Measurements from ENCODE around the gene BEND7. TPM values are rescaled to one million over a fixed set of nuclear protein-coding genes. Genes with fewer than 3 reads are reported as not detected.

BEND7 gene
- total RNA-seq, 1 experiment from 2014 or later, result 7.6 TPM

DNA sequence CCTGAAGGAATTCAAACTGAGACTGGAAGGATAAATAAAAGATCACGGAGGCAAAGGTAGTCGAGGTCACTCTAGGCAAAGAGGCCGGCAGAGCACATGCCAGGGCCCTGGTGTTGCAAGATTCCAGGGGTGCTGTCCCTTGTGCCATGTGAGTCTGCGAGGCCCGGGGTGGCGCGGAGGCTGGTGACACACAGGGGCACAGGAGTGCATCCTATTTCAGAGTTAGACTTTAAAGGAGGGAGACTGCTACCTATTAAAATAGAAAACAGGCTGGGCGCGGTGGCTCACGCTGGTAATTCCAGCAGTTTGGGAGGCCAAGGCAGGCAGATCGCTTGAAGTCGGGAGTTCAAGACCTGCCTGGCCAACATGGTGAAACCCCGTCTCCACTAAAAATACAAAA is 12.6 kb downstream of the BEND7 start:
- H3K36me3 ChIP-seq (ENCODE audit: control insufficient read depth, insufficient read depth, low read length), result no peaks in the 10 kb centered on the region
- no TSS peak for BruUV-seq (replicated peaks)
- ATAC-seq, result no peak
- intact Hi-C loops (cut with micrococcal nuclease; ENCODE audit: unreplicated experiment) (loop anchor here (5.0 kb wide), 1 partner anchor 144 kb away; no protein-coding TSS in a partner anchor), in situ Hi-C loops (cut with HindIII; ENCODE audit: low pct_unique_long_range_greater_than_20kb, low sequenced_read_pairs) (no loop called here)
- no peak for DNase-seq (ENCODE audit: low read depth, low spot score)
- no peak overlapping the region for H3K4me3 ChIP-seq (ENCODE audit: low read depth in 2 of 2, low read length in 2 of 2)
- no peaks in the 10 kb centered on the region for H3K4me1 ChIP-seq (ENCODE audit: control insufficient read depth, insufficient read depth, low read length)
- no peaks in the 10 kb centered on the region for H3K9me3 ChIP-seq (ENCODE audit: control insufficient read depth, insufficient read depth, low read depth, low read length)
- no peak overlapping the region for H3K27ac ChIP-seq (ENCODE audit: low read length)
- ChIA-PET CTCF (no interaction called here), POLR2A (no interaction called here)
- no peak for TF ChIP-seq CTCF (IDR thresholded peaks at IDR 0.05)
- TF ChIP-seq POLR2AphosphoS5 (IDR thresholded peaks at IDR 0.05; ENCODE audit: low read depth, low read length), result no peak
- no peak for TF ChIP-seq SIN3A (IDR thresholded peaks at IDR 0.05; ENCODE audit: borderline replicate concordance, insufficient read depth, low read depth, low read length)
- TF ChIP-seq, protein P1, sequence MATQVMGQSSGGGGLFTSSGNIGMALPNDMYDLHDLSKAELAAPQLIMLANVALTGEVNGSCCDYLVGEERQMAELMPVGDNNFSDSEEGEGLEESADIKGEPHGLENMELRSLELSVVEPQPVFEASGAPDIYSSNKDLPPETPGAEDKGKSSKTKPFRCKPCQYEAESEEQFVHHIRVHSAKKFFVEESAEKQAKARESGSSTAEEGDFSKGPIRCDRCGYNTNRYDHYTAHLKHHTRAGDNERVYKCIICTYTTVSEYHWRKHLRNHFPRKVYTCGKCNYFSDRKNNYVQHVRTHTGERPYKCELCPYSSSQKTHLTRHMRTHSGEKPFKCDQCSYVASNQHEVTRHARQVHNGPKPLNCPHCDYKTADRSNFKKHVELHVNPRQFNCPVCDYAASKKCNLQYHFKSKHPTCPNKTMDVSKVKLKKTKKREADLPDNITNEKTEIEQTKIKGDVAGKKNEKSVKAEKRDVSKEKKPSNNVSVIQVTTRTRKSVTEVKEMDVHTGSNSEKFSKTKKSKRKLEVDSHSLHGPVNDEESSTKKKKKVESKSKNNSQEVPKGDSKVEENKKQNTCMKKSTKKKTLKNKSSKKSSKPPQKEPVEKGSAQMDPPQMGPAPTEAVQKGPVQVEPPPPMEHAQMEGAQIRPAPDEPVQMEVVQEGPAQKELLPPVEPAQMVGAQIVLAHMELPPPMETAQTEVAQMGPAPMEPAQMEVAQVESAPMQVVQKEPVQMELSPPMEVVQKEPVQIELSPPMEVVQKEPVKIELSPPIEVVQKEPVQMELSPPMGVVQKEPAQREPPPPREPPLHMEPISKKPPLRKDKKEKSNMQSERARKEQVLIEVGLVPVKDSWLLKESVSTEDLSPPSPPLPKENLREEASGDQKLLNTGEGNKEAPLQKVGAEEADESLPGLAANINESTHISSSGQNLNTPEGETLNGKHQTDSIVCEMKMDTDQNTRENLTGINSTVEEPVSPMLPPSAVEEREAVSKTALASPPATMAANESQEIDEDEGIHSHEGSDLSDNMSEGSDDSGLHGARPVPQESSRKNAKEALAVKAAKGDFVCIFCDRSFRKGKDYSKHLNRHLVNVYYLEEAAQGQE (IDR thresholded peaks at IDR 0.05; ENCODE audit: insufficient read depth in 1 of 2, low read depth in 2 of 2, low read length in 1 of 2), result no peak
- TF ChIP-seq TCF7L2 (IDR thresholded peaks at IDR 0.05; ENCODE audit: low read depth, low read length), result no peak
- no peaks in the 10 kb centered on the region for H3K27me3 ChIP-seq (ENCODE audit: control insufficient read depth, insufficient read depth, low read length)

DNA sequence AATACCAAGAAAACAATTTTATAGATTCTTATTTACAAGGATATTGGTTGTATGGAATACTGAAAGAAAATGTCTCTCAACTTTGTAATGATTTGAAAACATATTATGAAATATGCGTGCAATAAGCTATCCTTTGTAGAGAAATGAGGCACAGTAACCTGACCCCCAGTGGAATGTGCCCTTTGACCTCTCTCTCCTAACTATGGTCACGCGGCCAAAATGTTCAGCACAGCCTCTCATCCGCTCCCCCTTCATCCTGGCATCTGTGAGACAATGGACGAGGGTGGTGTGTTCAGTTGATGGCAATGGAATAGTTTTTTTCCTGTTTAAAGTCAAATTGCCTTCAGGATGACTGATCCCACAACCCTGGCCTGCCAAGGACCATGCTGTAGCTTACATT is 13.3 kb downstream of the BEND7 start:
- in situ Hi-C loops (cut with HindIII; ENCODE audit: low pct_unique_long_range_greater_than_20kb, low sequenced_read_pairs), result no loop called here
- Histone ChIP-seq H3K4me1 (ENCODE audit: control insufficient read depth, insufficient read depth, low read length) (no peaks in the 10 kb centered on the region), H3K36me3 (ENCODE audit: control insufficient read depth, insufficient read depth, low read length) (no peaks in the 10 kb centered on the region), H3K4me3 (ENCODE audit: low read depth in 2 of 2, low read length in 2 of 2) (no peak overlapping the region), H3K27ac (ENCODE audit: low read length) (no peak overlapping the region), H3K9me3 (ENCODE audit: control insufficient read depth, insufficient read depth, low read depth, low read length) (no peaks in the 10 kb centered on the region), H3K27me3 (ENCODE audit: control insufficient read depth, insufficient read depth, low read length) (no peaks in the 10 kb centered on the region)
- TF ChIP-seq, protein P1 (IDR thresholded peaks at IDR 0.05; ENCODE audit: insufficient read depth in 1 of 2, low read depth in 2 of 2, low read length in 1 of 2), result no peak
- ChIA-PET CTCF (no interaction called here), POLR2A (no interaction called here)
- DNase-seq (ENCODE audit: low read depth, low spot score) (no peak), ATAC-seq (no peak)
- BruUV-seq (replicated peaks), result no TSS peak
- intact Hi-C loops (cut with micrococcal nuclease; ENCODE audit: unreplicated experiment), result loop anchor here (5.0 kb wide), 1 partner anchor 143 kb away; no protein-coding TSS in a partner anchor

Measured in Panc1 (cell line).